ENCODE results near the gene EBLN1. TPM values are rescaled to one million over a fixed set of nuclear protein-coding genes. Genes with fewer than 3 reads are reported as not detected.

The EBLN1 gene
- total and polyA plus RNA-seq, 2 of the 13 experiments (the other 11 are each of a cell fraction or from before 2014, with no cell fraction given): not detected

DNA sequence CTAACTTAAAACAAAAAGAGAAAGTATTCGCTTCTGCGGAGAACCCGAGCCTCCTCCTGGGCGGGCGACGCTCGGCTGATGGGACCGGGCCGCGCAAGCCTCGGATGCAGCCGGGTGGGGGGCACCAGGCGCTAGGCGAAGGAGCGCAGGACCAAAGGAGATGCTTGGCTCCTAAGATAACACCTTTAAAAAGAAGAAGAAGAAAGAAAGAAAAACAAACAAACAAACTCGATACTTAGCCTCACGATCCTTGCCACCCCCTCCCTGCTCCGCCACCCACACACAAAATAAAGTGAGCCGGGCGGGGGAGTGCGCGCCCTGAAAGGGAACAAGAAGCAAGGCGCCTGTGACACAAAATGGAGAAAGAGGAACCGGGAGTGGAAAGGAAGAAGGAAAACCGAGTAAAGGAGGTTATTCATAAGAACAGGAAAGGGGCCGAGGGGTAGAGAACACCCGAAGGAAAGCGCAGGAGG is 34.0 kb upstream of the EBLN1 start:
- Histone ChIP-seq H3K36me3 (replicated peaks in 1 of 2; ENCODE audit: control insufficient read depth in 1 of 2, insufficient read depth in 2 of 2, low read length in 2 of 2) (no peaks in the 10 kb centered on the region), H3K79me2 (ENCODE audit: insufficient read depth, low read length) (no peaks in the 10 kb centered on the region), H3K4me1 (ENCODE audit: insufficient read depth, low read length) (peaks cover 9% of the 10 kb centered on the region), H3K27ac (ENCODE audit: extremely low read length, insufficient read depth, low read length) (no peak overlapping the region), H4K20me1 (ENCODE audit: insufficient read depth, low read length) (no peaks in the 10 kb centered on the region), H3K9me3 (ENCODE audit: low read length) (no peaks in the 10 kb centered on the region), H3K27me3 (ENCODE audit: control insufficient read depth in 1 of 2, insufficient read depth in 2 of 2, low read length in 2 of 2) (peaks cover 4 to 34% of the 10 kb centered on the region in 2 experiments), H2AFZ (ENCODE audit: low read length) (peak overlapping the region; percentile 76), H3K9ac (ENCODE audit: insufficient read depth, low read depth, low read length) (no peak overlapping the region), H3K4me2 (ENCODE audit: low read depth, low read length) (peak overlapping the region; percentile 89), H3K4me3 (replicated peaks in 1 of 3; ENCODE audit: insufficient read depth in 1 of 3, low read depth in 2 of 3, low read length in 3 of 3) (peak overlapping the region; percentile 47 to 67 (median 56))
- ChIA-PET CTCF (ENCODE audit: low intra/inter-chr PET ratio, low total read pairs) (no interaction called here), POLR2A (no interaction called here)
- 6% methylated on average over 28 of the region's 28 CpGs for WGBS (ENCODE audit: low lambda C conversion rate)
- no TSS peak for BruUV-seq (replicated peaks)
- FAIRE-seq (no peak), DNase-seq (ENCODE audit: low spot score) (no peak), ATAC-seq (peak; percentile 38; the same call in 2 of the 3 replicates)
- TF ChIP-seq EZH2 (conservative IDR thresholded peaks at IDR 0.05; ENCODE audit: low read depth, low read length) (peak; percentile 48; the same call in 1 of the 2 replicates), EEA1 (CRISPR knock-in tag; IDR thresholded peaks at IDR 0.05; ENCODE audit: borderline replicate concordance) (no peak)
- TF ChIP-seq, protein P1, sequence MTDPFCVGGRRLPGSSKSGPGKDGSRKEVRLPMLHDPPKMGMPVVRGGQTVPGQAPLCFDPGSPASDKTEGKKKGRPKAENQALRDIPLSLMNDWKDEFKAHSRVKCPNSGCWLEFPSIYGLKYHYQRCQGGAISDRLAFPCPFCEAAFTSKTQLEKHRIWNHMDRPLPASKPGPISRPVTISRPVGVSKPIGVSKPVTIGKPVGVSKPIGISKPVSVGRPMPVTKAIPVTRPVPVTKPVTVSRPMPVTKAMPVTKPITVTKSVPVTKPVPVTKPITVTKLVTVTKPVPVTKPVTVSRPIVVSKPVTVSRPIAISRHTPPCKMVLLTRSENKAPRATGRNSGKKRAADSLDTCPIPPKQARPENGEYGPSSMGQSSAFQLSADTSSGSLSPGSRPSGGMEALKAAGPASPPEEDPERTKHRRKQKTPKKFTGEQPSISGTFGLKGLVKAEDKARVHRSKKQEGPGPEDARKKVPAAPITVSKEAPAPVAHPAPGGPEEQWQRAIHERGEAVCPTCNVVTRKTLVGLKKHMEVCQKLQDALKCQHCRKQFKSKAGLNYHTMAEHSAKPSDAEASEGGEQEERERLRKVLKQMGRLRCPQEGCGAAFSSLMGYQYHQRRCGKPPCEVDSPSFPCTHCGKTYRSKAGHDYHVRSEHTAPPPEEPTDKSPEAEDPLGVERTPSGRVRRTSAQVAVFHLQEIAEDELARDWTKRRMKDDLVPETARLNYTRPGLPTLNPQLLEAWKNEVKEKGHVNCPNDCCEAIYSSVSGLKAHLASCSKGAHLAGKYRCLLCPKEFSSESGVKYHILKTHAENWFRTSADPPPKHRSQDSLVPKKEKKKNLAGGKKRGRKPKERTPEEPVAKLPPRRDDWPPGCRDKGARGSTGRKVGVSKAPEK (CRISPR knock-in tag; IDR thresholded peaks at IDR 0.05; ENCODE audit: borderline replicate concordance): 0 out of 2 replicates have a peak, but pooled peaks have one; percentile 63
- intact Hi-C loops (cut with micrococcal nuclease; ENCODE audit: unreplicated experiment): no loop called here
- in situ Hi-C loops (cut with HindIII; ENCODE audit: extremely low pct_ligation_motif_present, low pct_unique_long_range_greater_than_20kb): no loop called here
